ENCODE data around the gene RAET1G. TPM values are rescaled to one million over a fixed set of nuclear protein-coding genes. Genes with fewer than 3 reads are reported as not detected.

The RAET1G gene
- total and polyA plus RNA-seq, 2 of the 13 experiments (the other 11 are each of a cell fraction or from before 2014, with no cell fraction given): not detected

GRCh38 chr6:149933461-149933860, 10.5 kb upstream of the RAET1G start (continued):
- TF ChIP-seq ZUFSP (CRISPR knock-in tag; IDR thresholded peaks at IDR 0.05; ENCODE audit: borderline replicate concordance) (no peak), KLF11 (CRISPR knock-in tag; IDR thresholded peaks at IDR 0.05) (no peak)
- TF ChIP-seq, protein P1, sequence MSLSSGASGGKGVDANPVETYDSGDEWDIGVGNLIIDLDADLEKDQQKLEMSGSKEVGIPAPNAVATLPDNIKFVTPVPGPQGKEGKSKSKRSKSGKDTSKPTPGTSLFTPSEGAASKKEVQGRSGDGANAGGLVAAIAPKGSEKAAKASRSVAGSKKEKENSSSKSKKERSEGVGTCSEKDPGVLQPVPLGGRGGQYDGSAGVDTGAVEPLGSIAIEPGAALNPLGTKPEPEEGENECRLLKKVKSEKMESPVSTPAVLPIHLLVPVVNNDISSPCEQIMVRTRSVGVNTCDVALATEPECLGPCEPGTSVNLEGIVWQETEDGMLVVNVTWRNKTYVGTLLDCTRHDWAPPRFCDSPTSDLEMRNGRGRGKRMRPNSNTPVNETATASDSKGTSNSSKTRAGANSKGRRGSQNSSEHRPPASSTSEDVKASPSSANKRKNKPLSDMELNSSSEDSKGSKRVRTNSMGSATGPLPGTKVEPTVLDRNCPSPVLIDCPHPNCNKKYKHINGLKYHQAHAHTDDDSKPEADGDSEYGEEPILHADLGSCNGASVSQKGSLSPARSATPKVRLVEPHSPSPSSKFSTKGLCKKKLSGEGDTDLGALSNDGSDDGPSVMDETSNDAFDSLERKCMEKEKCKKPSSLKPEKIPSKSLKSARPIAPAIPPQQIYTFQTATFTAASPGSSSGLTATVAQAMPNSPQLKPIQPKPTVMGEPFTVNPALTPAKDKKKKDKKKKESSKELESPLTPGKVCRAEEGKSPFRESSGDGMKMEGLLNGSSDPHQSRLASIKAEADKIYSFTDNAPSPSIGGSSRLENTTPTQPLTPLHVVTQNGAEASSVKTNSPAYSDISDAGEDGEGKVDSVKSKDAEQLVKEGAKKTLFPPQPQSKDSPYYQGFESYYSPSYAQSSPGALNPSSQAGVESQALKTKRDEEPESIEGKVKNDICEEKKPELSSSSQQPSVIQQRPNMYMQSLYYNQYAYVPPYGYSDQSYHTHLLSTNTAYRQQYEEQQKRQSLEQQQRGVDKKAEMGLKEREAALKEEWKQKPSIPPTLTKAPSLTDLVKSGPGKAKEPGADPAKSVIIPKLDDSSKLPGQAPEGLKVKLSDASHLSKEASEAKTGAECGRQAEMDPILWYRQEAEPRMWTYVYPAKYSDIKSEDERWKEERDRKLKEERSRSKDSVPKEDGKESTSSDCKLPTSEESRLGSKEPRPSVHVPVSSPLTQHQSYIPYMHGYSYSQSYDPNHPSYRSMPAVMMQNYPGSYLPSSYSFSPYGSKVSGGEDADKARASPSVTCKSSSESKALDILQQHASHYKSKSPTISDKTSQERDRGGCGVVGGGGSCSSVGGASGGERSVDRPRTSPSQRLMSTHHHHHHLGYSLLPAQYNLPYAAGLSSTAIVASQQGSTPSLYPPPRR (CRISPR knock-in tag; IDR thresholded peaks at IDR 0.05; ENCODE audit: borderline replicate concordance): no peak

GRCh38 chr6:149933036-149933435, 10.1 kb upstream of the RAET1G start:
- TF ChIP-seq HMGA1 (CRISPR knock-in tag; conservative IDR thresholded peaks at IDR 0.05): no peak
- TF ChIP-seq TGIF2 (CRISPR knock-in tag; IDR thresholded peaks at IDR 0.05): no peak
- TF ChIP-seq ZNF274 (CRISPR knock-in tag; IDR thresholded peaks at IDR 0.05): no peak
- no peak for TF ChIP-seq GFI1 (CRISPR knock-in tag; IDR thresholded peaks at IDR 0.05; ENCODE audit: borderline replicate concordance)
- TF ChIP-seq BHLHE40 (IDR thresholded peaks at IDR 0.05; ENCODE audit: low read length): no peak
- TF ChIP-seq ZNF737 (CRISPR knock-in tag; IDR thresholded peaks at IDR 0.05; ENCODE audit: borderline replicate concordance): no peak
- no peak for TF ChIP-seq ZNF775 (CRISPR knock-in tag; IDR thresholded peaks at IDR 0.05; ENCODE audit: borderline replicate concordance)
- TF ChIP-seq TAF1 (CRISPR knock-in tag; IDR thresholded peaks at IDR 0.05): no peak
- no peak for TF ChIP-seq SNAPC2 (CRISPR knock-in tag; IDR thresholded peaks at IDR 0.05)
- Histone ChIP-seq H3K9me3 (ENCODE audit: low read length) (no peaks in the 10 kb centered on the region), H3K9ac (ENCODE audit: insufficient read depth, low read depth, low read length) (no peak overlapping the region), H3K36me3 (replicated peaks in 1 of 2; ENCODE audit: control insufficient read depth in 1 of 2, insufficient read depth in 2 of 2, low read length in 2 of 2) (no peaks in the 10 kb centered on the region), H3K27me3 (ENCODE audit: control insufficient read depth in 1 of 2, insufficient read depth in 2 of 2, low read length in 2 of 2) (peaks cover 4 to 52% of the 10 kb centered on the region in 2 experiments; a peak in 4 of 5 replicates), H4K20me1 (ENCODE audit: insufficient read depth, low read length) (no peaks in the 10 kb centered on the region), H3K79me2 (ENCODE audit: insufficient read depth, low read length) (no peaks in the 10 kb centered on the region), H3K4me3 (replicated peaks in 1 of 3; ENCODE audit: insufficient read depth in 1 of 3, low read depth in 2 of 3, low read length in 3 of 3) (no peak overlapping the region), H3K4me1 (ENCODE audit: insufficient read depth, low read length) (no peaks in the 10 kb centered on the region; the same call in 1 of the 2 replicates), H3K4me2 (ENCODE audit: low read depth, low read length) (no peak overlapping the region), H3K27ac (ENCODE audit: extremely low read length, insufficient read depth, low read length) (no peak overlapping the region), H2AFZ (ENCODE audit: low read length) (no peak overlapping the region)
- POLR2A ChIA-PET: no interaction called here
- WGBS (ENCODE audit: low lambda C conversion rate): 15% methylated on average over 5 of the region's 5 CpGs
- no TSS peak for BruUV-seq (replicated peaks)
- ATAC-seq (no peak), DNase-seq (ENCODE audit: low spot score) (no peak), FAIRE-seq (no peak)
- CTCF ChIA-PET (ENCODE audit: low intra/inter-chr PET ratio, low total read pairs): interaction anchor here (4.1 kb wide), 1 partner anchor 84 kb away, joined by 64 read pairs; no protein-coding TSS in a partner anchor
- intact Hi-C loops (cut with micrococcal nuclease; ENCODE audit: unreplicated experiment) (loop anchor here (10.0 kb wide), 1 partner anchor 882 kb away; no protein-coding TSS in a partner anchor), in situ Hi-C loops (cut with HindIII; ENCODE audit: extremely low pct_ligation_motif_present, low pct_unique_long_range_greater_than_20kb) (loop anchor here (5.0 to 10.0 kb wide), 2 partner anchors 94 to 882 kb away; partner anchors contain the start of gene RAET1L)
